Tongue (tissue), 2 donors: ENCODE results near the gene ADPRM. TPM values are rescaled to one million over a fixed set of nuclear protein-coding genes. Genes with fewer than 3 reads are reported as not detected.
"Not testable (repeated sequence)": the region's sequence is repeated elsewhere in the genome, so short reads cannot be mapped to it uniquely, and the experiment has no call there.

ENCODE experiments used
- DNase-seq: peaks from one replicate; pipeline ENCODE4 v3.0.0-alpha.2; 2015
- total RNA-seq: library from RNA; depleted of rRNA; stranded (reverse); fragments of >200 nt; gene quantifications from one replicate; pipeline ENCODE4 v1.2.3, GENCODE V29; 2014

The ADPRM gene, protein sequence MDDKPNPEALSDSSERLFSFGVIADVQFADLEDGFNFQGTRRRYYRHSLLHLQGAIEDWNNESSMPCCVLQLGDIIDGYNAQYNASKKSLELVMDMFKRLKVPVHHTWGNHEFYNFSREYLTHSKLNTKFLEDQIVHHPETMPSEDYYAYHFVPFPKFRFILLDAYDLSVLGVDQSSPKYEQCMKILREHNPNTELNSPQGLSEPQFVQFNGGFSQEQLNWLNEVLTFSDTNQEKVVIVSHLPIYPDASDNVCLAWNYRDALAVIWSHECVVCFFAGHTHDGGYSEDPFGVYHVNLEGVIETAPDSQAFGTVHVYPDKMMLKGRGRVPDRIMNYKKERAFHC
- 23.6 TPM for total RNA-seq

DNA sequence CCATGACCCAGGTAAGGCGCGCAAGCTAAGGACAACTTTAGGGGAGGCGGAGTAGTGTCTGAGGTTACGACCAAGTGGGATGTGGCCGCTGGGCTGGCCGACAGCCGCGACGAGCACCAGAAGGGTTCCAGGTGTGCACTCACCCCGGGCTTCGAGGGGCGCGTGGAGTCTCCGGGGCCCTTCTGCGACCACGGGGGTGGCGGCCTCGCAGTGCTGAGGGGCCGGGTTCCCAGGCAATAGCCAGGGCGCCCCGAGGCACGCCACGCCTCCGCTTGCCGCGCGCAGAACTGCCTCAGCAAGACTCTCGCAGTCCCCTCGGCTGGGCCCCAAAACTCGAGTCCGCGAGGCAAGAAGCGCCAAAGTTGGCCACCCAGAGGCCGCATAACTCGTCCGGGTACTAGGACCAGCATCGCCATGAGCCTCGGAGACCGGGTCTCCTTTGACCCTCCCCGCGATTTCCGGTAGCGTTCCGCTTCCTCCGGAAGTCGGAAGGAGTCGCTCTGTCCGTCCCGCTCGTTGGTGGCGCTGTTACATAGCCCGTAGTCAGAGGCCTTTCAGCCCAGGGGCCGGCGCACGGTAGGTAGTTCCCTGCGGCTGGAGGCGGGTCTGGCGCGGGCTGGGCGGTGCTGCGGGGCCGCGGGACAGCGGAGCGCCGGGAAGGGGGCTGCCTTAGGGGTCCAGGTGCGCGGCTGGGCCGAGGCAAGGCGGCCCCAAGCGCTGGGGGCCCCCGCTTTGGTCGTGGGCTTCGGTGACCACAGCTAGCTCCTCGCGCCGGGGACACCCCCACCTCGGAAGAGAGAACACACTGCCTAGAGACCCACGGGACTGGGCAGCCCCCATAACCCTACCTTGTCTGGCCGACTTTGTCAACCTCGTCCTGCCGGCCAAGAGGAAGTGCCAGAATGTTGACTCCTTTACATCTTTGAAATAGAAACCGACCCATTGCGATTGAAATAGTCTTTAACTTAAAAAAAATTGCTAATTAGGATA, at the start of gene ADPRM, which contains the start of gene SCO1:
Gene ADPRM (plus strand): TSS at position 503 of the 990 bp plus-strand sequence. CDS start 7,333 bp downstream, outside the sequence.
Gene SCO1 (minus strand): TSS at position 442 of the 990 bp plus-strand sequence. CDS start 26 bp downstream, at position 416.
- DNase-seq: peak; percentile 98

DNA sequence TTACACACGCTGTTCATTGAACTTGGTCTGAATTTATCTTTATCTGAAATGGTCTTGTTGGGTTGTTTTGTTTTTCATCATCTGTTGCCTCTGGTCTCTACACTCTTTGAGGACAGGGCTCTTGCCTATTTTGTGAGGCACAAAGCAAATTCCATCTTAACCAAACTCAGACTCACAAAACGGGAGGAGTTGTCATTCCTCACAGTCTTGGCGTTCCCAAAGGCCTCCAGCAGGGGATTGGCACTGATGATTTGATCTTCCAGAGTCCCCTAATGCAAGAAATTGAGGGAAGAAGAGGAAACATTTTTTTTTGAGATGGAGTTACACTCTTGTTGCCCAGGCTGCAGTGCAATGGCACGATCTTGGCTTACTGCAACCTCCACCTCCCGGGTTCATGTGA, 49.0 kb upstream of the ADPRM start:
- DNase-seq: no peak

DNA sequence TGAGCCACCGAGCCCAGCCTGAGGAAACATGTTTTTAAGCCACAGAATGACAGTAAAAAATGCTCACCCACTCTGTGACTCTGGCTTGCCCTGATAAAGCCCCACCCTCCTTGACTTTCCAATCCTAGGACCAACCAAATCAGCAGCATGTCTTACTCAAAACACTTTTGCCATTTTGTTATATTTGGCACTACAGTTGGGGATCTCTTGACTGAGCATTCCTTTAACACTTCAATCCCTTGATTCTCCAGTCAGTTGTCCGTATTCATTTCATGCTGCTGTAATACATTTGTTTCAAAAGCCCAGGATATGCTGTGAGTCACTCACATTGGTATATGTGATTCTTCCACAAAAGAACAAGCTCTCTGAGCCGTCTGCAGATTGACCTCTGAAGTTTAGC, 48.4 kb upstream of the ADPRM start:
- DNase-seq: no peak

DNA sequence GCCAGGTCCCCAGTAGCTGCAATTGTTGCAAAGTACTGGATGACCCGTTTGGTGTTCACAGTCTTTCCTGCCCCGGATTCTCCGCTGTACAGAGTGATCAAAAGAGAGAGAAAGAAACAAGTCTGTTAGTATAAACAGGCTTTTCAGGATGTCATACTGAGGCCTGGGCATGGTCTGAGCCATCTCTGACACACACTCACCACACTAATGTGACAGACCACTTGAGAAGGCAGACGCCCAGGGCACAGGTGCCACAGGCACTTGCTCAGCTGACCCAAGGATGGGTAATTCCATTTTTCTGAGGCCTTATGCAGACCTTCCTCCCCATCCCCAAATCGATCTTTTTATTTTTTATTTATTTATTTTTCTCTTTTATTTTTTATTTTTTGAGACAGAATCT, 47.8 kb upstream of the ADPRM start:
- DNase-seq: peak; percentile 43

DNA sequence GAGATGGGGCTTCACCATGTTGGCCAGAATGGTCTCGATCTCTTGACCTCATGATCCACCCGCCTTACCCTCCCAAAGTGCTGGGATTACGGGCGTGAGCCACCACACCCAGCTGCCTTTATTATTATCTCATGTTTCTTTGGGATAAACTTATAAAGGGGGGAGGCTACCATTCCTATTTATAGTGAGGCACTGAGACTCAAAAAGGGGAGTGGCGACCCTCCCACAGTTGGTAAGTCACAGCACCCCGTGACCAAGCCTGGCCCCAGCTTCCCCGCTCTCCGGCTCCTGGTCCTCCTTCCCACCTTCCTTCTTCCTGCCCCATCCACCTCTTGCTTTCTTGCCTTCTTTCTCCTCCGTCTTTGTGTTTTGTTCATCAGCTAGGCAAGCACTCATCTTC, 45.5 kb upstream of the ADPRM start:
- DNase-seq: peak; percentile 48

DNA sequence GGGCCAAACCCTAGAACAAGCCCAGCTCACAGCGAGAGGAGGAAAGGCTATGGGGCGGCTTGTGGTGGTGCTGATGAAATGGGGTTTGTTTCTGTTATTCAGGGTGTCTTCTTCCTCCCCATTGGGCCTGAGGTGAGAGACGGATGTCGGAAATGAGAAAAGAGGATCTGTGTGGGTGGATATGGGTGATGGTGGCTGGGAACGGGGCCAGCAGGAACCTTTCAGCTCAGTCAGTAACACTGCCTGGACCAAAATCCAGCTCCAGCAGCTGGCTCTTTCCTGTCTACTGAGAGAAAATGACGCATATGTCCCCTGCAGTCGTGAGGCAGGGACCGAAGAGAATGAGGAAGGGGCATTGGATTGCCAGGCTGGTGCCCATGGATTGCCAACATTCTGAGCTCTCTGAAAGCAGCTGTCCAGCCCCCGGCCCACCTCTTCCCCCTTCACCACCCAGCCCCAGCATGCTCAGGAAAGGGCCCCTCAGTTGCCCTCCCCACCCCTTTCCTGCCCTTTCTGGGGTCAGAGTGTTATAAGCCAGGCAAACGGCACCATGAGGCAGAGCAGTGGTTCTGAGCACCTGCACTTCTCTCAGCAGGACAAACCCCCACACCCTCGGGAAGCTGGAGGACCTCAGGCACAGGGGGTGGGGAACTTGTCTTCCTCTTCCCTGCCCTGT, 44.3 kb upstream of the ADPRM start:
- DNase-seq: peak; percentile 74

DNA sequence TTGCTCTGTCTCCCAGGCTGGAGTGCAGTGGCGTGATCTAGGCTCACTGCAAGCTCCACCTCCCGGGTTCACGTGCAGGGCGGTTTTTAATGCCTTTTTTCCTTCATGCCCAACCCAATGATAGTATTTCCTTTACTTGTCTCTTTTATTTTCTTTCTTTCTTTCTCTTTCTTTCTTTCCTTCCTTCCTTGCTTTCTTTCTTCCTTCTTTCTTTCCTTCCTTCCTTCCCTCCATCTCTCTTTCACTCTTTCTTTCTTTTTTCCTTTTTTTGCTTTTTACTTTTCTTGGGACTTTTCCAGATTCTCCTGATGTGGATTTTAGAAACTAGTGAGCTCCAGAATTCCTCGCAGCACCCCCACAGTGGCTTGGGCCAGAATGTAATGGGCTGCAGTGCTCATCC, 43.4 kb upstream of the ADPRM start:
- peak; percentile 10 for DNase-seq

DNA sequence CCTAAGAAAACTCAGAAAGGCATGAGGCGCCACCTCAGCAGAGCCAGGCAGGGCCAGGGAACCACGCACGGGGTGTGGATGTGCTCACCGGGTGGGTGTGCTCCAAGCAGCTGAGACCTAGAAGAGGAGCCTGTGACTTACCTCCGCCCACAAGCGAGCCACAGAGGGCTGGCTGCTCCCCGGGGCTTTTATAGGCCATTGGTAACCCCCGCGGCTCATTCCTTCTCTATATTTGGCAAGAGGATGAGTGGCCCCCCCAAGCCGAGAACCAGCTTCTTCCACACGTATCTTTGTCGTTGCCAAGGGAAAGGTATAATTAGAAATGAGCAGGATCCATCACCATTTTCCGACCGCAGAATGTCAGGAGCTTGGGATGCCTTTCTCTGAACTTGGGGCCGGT, 40.2 kb upstream of the ADPRM start, which contains the start of gene MYH3:
Gene MYH3 (minus strand): TSS at position 162 of the 400 bp plus-strand sequence. CDS start 2,245 bp downstream, outside the sequence.
- DNase-seq: peak; percentile 88

DNA sequence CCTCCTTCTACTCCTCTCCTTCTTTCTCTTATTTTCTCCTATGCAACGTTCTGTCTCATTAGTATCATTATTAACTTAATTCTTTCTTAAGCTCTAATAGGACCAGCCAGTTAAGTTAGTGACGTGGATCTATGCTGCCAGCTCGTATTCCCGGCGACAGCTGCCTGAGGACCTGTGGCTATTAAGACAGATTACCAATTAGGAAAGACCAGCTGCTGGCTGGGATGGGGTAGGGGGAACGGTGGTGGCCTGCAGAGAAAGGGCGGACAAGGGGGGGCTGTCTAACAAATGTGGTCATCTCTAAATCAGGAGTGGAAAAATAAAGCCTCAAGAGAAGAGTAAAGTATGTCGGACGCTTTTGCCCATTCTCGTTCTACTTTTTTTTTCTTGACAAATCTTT, 39.5 kb upstream of the ADPRM start:
- peak; percentile 92 for DNase-seq

DNA sequence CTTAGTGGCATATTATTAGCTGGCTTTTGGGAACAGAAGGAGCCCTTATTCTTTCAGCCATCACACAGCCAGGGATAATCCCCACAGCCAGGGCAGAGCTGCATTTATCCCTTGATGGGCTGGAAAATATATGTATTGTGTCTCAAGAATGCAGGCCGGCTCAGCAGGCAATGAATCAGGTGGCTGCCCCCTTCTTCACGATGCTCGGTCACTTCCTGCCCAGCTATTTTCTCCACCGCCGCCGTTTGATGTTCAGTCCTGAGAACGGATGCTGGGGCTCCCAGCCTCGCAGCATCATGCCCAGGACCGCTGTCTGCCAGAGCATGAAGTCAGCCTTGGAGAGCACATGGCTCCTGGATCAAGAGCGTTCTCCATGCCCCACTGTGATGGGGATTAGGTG, 36.0 kb upstream of the ADPRM start:
- peak; percentile 70 for DNase-seq

DNA sequence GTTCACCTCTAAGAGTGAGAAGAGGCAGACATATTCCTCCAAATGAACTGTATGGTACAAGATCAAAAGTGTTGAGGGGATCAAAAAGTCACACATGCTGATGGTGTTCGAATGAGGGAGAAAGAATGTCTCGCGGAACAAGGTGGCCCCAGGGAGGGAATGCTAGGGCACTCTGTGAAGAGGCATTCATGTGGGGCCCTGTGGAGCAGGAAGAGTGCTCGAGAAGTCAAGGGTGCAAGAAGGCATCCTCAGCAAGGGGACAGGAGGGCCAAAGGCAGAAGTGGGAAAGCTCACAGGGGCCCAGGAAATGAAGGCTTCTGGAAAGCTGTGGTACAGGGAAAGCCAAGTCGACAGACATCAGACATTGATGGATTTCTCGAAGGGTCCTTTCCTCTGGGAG, 34.2 kb upstream of the ADPRM start:
- no peak for DNase-seq

DNA sequence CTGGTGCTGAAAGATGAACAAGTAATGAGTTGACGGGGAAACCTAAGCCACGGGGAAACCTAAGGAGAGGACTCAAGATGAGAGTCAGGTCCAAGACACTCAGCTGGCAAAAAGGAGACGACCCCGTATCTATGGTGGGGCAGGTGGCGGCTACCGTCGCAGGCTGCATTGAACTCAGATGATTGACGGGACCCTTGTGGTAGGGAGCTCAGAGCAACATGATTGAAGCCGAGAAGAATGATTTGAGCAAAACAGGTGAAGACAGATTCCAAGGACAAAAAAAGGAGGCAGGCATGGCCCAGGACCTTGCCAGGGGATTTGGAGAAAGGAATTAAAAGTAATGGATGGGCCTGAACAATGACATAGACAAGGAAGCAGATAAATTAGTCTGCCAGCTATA, 32.8 kb upstream of the ADPRM start:
- DNase-seq: peak; percentile 64

DNA sequence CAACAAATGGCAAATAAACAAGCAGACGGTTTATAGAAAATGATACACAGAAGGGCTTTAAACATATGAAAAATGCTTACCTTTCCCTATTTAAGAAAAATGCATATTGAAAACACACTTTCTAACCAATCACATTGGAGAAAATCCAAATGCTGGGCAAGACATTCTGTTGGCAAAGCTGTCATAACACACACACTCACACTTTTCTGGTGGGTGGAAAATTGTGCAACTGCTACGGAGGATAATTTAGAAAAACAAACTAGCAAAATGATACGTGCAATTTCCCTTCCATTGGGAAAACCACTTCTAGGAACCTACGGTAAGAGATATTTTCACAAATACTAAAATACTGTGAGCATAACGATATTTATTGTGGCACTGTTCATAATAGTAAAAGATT, 30.5 kb upstream of the ADPRM start:
- no peak for DNase-seq

DNA sequence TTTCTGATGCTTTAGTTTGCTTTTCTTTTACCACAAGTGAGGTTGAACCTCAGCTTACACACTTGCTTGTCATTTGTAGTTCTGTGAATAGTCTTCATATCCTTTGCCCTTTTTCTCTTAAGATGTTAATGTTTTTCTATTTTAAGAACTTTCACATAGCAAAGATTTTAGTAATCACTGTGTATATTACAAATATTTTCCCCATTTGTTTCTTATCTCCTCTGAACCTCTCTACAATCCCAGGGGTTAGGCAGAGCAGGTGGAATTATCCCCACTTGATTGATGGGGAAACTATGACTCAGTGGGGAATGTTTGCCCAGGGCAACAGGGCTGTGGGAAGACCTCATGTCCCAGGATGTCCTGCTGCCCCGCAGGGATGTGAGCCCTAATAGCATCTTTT, 28.6 kb upstream of the ADPRM start:
- no peak for DNase-seq

DNA sequence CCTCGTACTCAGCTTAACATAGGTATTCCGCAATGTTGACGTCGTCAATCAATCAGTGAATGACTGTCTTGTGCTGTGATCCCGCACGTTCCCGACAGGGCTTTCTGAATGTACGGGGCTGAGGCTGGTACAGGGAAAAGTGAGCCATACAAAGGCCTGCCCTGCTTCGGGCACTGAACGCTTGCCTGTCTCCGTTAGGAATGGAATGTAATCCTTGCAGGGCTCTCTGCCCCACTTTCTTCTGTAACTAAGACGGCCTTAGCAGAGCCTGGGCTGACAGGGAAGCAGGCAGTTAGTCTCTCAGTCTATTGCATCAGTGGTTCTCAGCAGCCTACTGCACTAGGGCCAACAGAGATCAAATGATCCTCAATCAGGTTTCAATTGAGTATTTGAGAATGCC, 24.1 kb upstream of the ADPRM start:
- no peak for DNase-seq

DNA sequence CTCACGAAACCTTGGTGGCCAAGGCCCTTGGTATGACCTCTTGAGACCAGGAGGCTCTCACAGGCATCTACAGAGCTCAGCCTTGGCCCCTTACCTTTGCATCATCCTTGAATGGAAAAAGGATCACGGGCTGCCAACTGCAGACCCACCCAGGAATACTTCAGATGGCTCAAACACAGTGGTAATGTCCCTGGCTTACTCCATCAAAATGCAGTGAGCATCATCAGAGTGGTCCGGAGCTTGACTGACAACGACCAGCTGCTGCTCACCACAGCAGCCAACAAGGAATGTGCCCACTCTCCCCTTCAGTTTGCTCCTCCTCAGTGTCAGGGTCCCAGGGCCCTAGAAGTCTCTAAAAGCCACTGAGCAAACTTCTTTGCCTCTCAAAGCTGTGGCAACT, 22.7 kb upstream of the ADPRM start:
- peak; percentile 69 for DNase-seq

DNA sequence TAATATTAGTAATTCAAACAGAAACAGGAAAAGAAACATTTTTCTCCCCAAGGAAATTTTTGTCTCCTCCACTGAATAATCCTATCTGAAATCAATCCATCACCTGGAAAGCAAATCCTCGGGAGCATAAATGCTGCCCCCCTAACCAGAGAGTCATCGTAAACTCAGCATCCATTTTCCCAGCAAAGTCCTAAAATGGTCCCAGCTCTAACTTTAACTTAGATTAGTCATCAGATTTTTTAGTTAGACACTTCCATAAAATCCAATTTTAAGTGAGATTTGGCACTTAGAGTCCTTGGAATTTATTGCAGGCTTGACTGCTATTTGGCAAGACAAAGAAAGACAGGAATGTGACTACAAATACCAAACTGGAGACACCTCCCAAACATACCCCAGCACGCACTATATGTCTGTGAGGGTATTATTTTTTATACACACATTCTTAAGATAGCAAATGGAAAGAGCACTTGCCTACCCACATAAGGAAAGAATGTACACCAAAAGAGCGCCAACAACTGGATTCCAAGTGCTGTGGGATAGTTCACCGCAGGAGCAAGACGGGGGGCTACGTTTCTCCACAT, 15.4 kb upstream of the ADPRM start:
- no peak for DNase-seq

DNA sequence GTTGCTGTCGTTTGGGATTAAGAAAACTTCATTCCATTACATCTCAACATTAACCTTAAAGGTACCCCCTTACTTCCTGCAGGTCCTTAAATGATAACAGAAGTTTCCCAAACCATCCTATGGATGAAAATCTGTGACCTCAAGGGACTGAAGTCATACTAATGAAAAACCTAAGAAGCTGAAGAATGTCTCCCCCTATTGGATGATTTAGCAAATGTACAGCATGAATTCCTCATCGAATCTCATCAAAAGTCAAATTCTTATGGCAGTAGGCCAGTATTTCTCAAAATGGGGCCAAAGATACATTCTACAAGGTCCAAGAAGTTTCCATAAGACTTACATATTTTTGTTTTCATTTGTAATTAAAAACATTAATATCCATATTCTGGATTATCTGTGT, 13.5 kb upstream of the ADPRM start:
- peak; percentile 29 for DNase-seq

DNA sequence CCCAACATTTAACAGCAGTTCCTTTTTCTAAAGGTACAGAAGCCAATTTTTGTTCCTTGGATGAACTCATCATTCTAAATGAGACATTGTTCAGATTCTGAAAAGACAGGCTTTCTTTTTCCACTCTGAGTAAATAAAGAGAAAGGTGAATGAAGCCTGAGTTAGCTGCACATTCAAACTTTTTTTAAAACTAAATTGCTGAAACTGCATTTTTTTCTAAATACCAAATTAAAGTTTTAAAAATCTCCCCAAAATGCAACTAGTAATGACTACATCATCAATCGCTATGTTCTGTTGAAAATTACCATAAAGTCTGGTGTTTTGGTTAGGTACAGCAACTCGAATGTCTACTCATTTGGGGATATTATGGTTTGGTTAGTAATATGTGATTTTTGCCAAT, 9.9 kb upstream of the ADPRM start:
- no peak for DNase-seq

DNA sequence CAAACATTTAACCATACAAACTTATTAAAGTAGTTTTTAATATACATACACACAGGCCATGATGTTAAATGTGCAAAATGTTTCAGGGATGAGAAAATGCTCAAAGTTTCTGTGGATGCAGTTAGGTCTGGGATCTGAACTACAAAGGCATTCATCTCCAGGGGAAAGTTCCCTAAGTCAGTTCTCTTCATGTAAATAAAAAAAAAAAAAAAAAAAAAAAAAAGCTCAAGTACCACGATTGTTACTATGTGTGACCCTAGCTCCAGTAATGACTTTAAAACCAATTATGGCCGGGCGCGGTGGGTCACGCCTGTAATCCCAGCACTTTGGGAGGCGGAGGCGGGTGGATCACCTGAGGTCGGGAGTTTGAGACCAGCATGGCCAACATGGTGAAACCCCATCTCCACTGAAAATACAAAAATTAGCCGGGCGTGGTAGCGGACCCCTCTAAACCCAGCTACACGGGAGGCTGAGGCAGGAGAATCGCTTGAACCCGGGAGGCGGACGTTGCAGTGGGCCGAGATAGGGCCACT, 1.5 kb upstream of the ADPRM start:
- DNase-seq: not testable (repeated sequence)

DNA sequence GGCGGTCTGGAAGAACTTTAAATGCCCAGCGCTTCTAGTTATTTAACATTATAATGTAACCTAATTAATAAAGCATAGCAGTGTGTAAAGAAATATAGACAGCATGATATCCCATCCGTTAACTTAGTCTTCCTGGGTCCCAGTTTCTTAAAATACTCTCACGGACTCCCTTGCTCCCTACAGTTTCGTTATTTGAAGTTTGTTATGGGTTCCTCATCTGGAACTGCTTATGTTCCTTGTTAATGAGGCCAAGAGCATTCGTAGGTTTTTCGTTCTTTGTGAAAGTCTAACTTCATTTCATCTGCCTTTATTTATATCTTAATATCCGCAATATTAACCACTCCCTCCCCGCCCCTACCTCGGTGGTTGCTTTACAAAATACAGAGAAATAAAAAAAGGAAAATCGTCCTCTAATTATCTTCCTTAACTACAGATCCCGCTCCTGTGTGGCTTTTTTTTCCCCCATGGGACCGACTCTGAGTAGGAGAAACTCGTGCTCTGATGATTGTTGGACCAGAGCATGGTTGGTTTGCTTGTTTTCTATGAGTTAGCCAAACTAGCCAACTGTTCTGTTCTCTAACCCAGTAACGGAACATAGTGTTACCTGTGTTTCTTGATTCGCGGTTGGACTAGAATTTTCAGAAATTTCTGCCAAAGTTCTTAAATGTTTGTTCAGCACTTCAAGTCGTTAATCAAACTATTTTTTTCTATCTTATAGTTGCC, 863 bp downstream of the ADPRM start:
- peak; percentile 32 for DNase-seq
